ENCODE measurements around the gene ACSS2. TPM values are rescaled to one million over a fixed set of nuclear protein-coding genes. Genes with fewer than 3 reads are reported as not detected.

Gene ACSS2
- total RNA-seq, 1 donor from 2014 or later, result 38.0 TPM

DNA sequence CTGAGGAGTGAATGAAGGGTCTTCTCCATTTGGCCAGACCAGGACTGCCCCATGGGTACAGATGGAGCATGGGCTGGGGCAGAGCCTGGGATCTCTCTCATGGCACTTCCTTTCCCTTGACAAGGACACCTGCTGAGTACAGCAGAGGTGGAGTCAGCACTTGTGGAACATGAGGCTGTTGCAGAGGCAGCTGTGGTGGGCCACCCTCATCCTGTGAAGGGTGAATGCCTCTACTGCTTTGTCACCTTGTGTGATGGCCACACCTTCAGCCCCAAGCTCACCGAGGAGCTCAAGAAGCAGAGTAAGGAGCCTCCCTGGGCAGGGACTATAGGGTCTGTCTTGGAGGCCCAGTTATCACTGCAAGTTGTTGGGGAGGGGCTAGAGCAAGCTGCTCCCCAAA lies 49.6 kb downstream of the ACSS2 start:
- H3K4me3 Mint-ChIP-seq, result no peak overlapping the region
- no peaks in the 10 kb centered on the region for H3K27me3 Mint-ChIP-seq (ENCODE audit: insufficient read depth)
- H3K27ac Mint-ChIP-seq, result peak overlapping the region; percentile 31
- no peak for DNase-seq (ENCODE audit: low spot score)
- peaks cover 60% of the 10 kb centered on the region for H3K36me3 Mint-ChIP-seq (ENCODE audit: low read depth)
- H3K9me3 Mint-ChIP-seq, result no peaks in the 10 kb centered on the region
- H3K4me1 Mint-ChIP-seq (ENCODE audit: low read depth), result peaks cover 7% of the 10 kb centered on the region
- intact Hi-C loops (cut with micrococcal nuclease), result no loop called here

- no peak for DNase-seq (ENCODE audit: low spot score)
- Mint-ChIP-seq H3K9me3 (no peaks in the 10 kb centered on the region), H3K27ac (no peak overlapping the region), H3K27me3 (ENCODE audit: insufficient read depth) (no peaks in the 10 kb centered on the region), H3K4me3 (no peak overlapping the region), H3K36me3 (ENCODE audit: low read depth) (peaks cover 56% of the 10 kb centered on the region), H3K4me1 (ENCODE audit: low read depth) (peaks cover 5% of the 10 kb centered on the region)
- intact Hi-C loops (cut with micrococcal nuclease), result no loop called here
These were observed 50.2 kb downstream of the ACSS2 start for GRCh38 chr20:34926581-34926980.

DNA sequence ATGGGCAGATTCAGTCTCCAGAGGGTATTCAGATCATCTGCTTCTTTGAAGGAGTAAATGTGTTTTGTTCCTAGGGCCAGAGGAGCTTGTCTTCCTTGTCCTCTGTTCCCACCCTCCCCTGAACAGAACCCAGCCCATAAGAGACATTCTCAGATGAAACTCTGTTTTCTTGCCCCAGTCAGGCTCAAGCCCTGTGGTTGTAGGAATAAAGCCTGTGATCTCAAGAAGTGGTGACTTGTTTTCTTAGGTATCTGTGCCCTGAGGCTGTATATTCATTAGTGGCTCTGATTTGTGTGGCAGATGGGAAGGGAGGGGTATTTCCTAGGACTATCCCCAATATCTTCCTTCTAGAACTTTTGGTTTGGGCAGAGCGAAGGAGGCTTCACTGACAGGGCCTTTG lies 51.3 kb downstream of the ACSS2 start:
- intact Hi-C loops (cut with micrococcal nuclease), result no loop called here
- Mint-ChIP-seq H3K9me3 (no peaks in the 10 kb centered on the region), H3K4me1 (ENCODE audit: low read depth) (peaks cover 5% of the 10 kb centered on the region), H3K4me3 (no peak overlapping the region), H3K36me3 (ENCODE audit: low read depth) (peaks cover 49% of the 10 kb centered on the region), H3K27me3 (ENCODE audit: insufficient read depth) (no peaks in the 10 kb centered on the region), H3K27ac (no peak overlapping the region)
- DNase-seq (ENCODE audit: low spot score), result no peak

- H3K4me1 Mint-ChIP-seq (ENCODE audit: low read depth), result peaks cover 5% of the 10 kb centered on the region
- H3K27me3 Mint-ChIP-seq (ENCODE audit: insufficient read depth), result no peaks in the 10 kb centered on the region
- peaks cover 52% of the 10 kb centered on the region for H3K36me3 Mint-ChIP-seq (ENCODE audit: low read depth)
- no peak overlapping the region for H3K4me3 Mint-ChIP-seq
- intact Hi-C loops (cut with micrococcal nuclease), result no loop called here
- H3K27ac Mint-ChIP-seq, result no peak overlapping the region
- DNase-seq (ENCODE audit: low spot score), result no peak
- H3K9me3 Mint-ChIP-seq, result no peaks in the 10 kb centered on the region
These were observed 52.0 kb downstream of the ACSS2 start for GRCh38 chr20:34928411-34928810.

GRCh38 chr20:34931771-34932170 lies 55.4 kb downstream of the ACSS2 start:
- H3K36me3 Mint-ChIP-seq (ENCODE audit: low read depth), result peaks cover 57% of the 10 kb centered on the region
- intact Hi-C loops (cut with micrococcal nuclease), result no loop called here

DNA sequence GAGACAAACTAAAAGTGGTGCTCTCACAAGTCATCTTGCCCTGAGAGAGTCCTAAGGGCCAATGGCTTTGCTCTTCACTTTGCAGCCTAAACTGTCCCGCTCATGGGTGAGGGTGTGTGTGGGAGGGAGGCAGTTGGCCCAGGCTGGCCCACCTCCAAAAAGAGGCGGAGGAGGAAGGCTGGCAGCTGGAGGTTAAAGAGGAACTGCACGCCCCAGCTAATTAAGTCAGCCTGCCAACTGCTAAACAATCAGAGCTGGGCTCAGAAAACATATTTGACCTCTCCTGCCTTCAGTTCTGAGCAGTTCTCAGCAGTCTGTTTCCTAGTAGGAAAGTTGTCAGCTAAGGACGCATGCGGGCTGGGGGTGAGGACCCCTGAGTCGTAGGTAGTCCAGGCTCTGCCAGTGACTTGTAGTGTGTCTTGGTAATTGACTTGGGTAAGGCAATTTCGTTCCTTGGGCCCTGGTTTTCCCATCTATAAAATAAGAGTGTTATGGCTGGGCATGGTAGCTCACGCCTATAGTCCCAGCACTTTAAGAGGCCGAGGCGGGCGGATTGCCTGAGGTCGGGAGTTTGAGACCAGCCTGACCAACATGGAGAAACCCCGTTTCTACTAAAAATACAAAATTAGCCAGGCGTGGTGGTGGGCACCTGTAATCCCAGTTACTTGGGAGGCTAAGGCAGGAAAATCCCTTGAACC lies 62.2 kb downstream of the ACSS2 start:
- intact Hi-C loops (cut with micrococcal nuclease), result no loop called here
- Mint-ChIP-seq H3K27me3 (ENCODE audit: insufficient read depth) (no peaks in the 10 kb centered on the region), H3K4me1 (ENCODE audit: low read depth) (no peaks in the 10 kb centered on the region), H3K36me3 (ENCODE audit: low read depth) (peaks cover 40% of the 10 kb centered on the region), H3K27ac (no peak overlapping the region), H3K4me3 (no peak overlapping the region), H3K9me3 (no peaks in the 10 kb centered on the region)
- DNase-seq (ENCODE audit: low spot score), result no peak

More at GRCh38 chr20:34931771-34932170, 55.4 kb downstream of the ACSS2 start:
- no peak for DNase-seq (ENCODE audit: low spot score)
- H3K4me3 Mint-ChIP-seq, result no peak overlapping the region
- H3K27ac Mint-ChIP-seq, result no peak overlapping the region
- H3K4me1 Mint-ChIP-seq (ENCODE audit: low read depth), result no peaks in the 10 kb centered on the region
- H3K27me3 Mint-ChIP-seq (ENCODE audit: insufficient read depth), result no peaks in the 10 kb centered on the region
- H3K9me3 Mint-ChIP-seq, result no peaks in the 10 kb centered on the region

DNA sequence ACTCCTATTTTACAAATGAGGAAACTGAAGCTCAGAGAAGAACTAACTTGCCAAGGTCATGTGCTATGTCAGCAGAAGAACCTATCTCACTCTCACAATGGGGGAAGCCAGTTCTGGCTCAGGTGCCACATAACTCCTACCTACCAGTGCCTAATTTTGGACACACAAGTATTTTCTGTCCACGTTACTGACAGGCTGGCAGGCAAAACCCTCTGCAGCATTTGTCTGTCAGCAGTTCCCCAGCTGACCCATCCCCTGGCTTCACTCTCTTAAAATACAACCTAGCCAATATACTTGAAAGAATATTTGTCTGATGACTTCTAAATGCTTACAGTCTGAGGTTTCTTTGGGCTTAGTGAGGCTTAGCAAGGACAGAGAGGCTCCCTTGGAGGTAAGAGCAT lies 63.7 kb downstream of the ACSS2 start:
- Mint-ChIP-seq H3K4me3 (no peak overlapping the region), H3K27ac (no peak overlapping the region), H3K27me3 (ENCODE audit: insufficient read depth) (no peaks in the 10 kb centered on the region), H3K9me3 (no peaks in the 10 kb centered on the region), H3K4me1 (ENCODE audit: low read depth) (no peaks in the 10 kb centered on the region), H3K36me3 (ENCODE audit: low read depth) (peaks cover 38% of the 10 kb centered on the region)
- intact Hi-C loops (cut with micrococcal nuclease), result no loop called here
- DNase-seq (ENCODE audit: low spot score), result no peak

GRCh38 chr20:34941226-34941625 lies 64.8 kb downstream of the ACSS2 start:
- intact Hi-C loops (cut with micrococcal nuclease), result no loop called here
- Mint-ChIP-seq H3K27ac (no peak overlapping the region), H3K9me3 (no peaks in the 10 kb centered on the region), H3K4me1 (ENCODE audit: low read depth) (no peaks in the 10 kb centered on the region), H3K4me3 (no peak overlapping the region), H3K36me3 (ENCODE audit: low read depth) (peaks cover 42% of the 10 kb centered on the region), H3K27me3 (ENCODE audit: insufficient read depth) (no peaks in the 10 kb centered on the region)
- no peak for DNase-seq (ENCODE audit: low spot score)

- DNase-seq (ENCODE audit: low spot score), result no peak
- Mint-ChIP-seq H3K27me3 (ENCODE audit: insufficient read depth) (no peaks in the 10 kb centered on the region), H3K36me3 (ENCODE audit: low read depth) (peaks cover 38% of the 10 kb centered on the region), H3K4me3 (no peak overlapping the region), H3K27ac (no peak overlapping the region), H3K9me3 (no peaks in the 10 kb centered on the region), H3K4me1 (ENCODE audit: low read depth) (no peaks in the 10 kb centered on the region)
- intact Hi-C loops (cut with micrococcal nuclease), result no loop called here
These were observed 65.9 kb downstream of the ACSS2 start for GRCh38 chr20:34942301-34942700.

- intact Hi-C loops (cut with micrococcal nuclease), result no loop called here
- Mint-ChIP-seq H3K36me3 (ENCODE audit: low read depth) (peaks cover 30% of the 10 kb centered on the region), H3K27ac (no peak overlapping the region), H3K27me3 (ENCODE audit: insufficient read depth) (no peaks in the 10 kb centered on the region), H3K9me3 (no peaks in the 10 kb centered on the region), H3K4me1 (ENCODE audit: low read depth) (no peaks in the 10 kb centered on the region), H3K4me3 (no peak overlapping the region)
- no peak for DNase-seq (ENCODE audit: low spot score)
These were observed 67.6 kb downstream of the ACSS2 start for GRCh38 chr20:34943808-34944567.

DNA sequence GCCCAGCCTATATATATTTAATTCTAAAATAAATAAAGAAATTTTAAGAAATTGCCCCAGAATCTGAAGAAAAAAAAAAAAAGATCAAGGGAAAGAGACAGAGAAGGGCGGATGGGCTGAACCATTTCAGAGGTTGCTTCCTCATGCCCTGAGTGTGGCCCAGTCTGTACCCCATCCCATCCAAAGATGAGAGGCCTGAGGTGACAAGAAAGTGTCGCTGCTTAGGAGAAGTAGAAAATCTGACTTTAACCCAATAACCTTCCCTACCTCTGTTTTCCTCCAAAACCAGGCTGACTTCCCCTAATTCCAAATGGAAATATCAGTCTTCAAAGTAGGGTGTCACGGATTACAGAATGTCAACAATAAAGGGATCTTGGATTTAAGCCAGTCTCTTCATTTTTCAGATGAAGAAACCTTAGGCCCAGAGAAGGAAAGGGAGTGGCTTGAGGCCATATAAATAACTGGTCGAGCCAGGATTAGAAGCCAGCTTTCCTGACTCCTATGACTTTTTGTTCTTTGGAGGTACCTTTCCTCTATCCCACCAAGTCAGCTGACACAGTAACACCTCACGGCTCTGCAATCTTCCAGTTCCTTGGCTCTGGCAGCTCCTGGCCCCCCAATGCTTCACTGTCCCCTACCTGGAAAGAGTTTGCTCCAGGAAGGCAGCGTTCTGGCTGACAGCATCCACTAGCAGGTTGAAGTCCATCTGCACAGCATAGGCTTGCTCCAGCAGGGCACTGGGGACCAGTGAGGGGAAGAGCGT lies 69.1 kb downstream of the ACSS2 start:
- H3K27me3 Mint-ChIP-seq (ENCODE audit: insufficient read depth), result no peaks in the 10 kb centered on the region
- H3K4me3 Mint-ChIP-seq, result no peak overlapping the region
- intact Hi-C loops (cut with micrococcal nuclease), result no loop called here
- no peaks in the 10 kb centered on the region for H3K9me3 Mint-ChIP-seq
- H3K36me3 Mint-ChIP-seq (ENCODE audit: low read depth), result peaks cover 30% of the 10 kb centered on the region
- no peak for DNase-seq (ENCODE audit: low spot score)
- no peaks in the 10 kb centered on the region for H3K4me1 Mint-ChIP-seq (ENCODE audit: low read depth)
- H3K27ac Mint-ChIP-seq, result no peak overlapping the region

- H3K4me3 Mint-ChIP-seq, result no peak overlapping the region
- no peak for DNase-seq (ENCODE audit: low spot score)
- intact Hi-C loops (cut with micrococcal nuclease), result no loop called here
- H3K27me3 Mint-ChIP-seq (ENCODE audit: insufficient read depth), result no peaks in the 10 kb centered on the region
- no peaks in the 10 kb centered on the region for H3K9me3 Mint-ChIP-seq
- no peaks in the 10 kb centered on the region for H3K4me1 Mint-ChIP-seq (ENCODE audit: low read depth)
- no peak overlapping the region for H3K27ac Mint-ChIP-seq
- H3K36me3 Mint-ChIP-seq (ENCODE audit: low read depth), result peaks cover 28% of the 10 kb centered on the region
These were observed 70.2 kb downstream of the ACSS2 start for GRCh38 chr20:34946661-34947060.

- H3K9me3 Mint-ChIP-seq, result no peaks in the 10 kb centered on the region
- no peaks in the 10 kb centered on the region for H3K27me3 Mint-ChIP-seq (ENCODE audit: insufficient read depth)
- no peak overlapping the region for H3K27ac Mint-ChIP-seq
- intact Hi-C loops (cut with micrococcal nuclease), result no loop called here
- no peak for DNase-seq (ENCODE audit: low spot score)
- H3K4me1 Mint-ChIP-seq (ENCODE audit: low read depth), result no peaks in the 10 kb centered on the region
- H3K36me3 Mint-ChIP-seq (ENCODE audit: low read depth), result peaks cover 31% of the 10 kb centered on the region
- no peak overlapping the region for H3K4me3 Mint-ChIP-seq
These were observed 70.9 kb downstream of the ACSS2 start for GRCh38 chr20:34947336-34947735.

Measured in activated T-helper 1 cell treated with anti-CD3 and anti-CD28 coated beads, Interleukin-12 subunit alpha, Interleukin-12 subunit beta, Interleukin-2, Interleukin-4 antibody, amounts not matched to agents 30 ng/mL and 10 ng/mL and 1 ng/mL, durations not matched to agents 14 hours and 24 hours and 36 hours (primary cell).